Germinal center (tissue), 1 donor: ENCODE measurements around the gene ANGPTL4.
"Not testable (repeated sequence)": the region's sequence is repeated elsewhere in the genome, so short reads cannot be mapped to it uniquely, and the experiment has no call there.

Experiments
- DNase-seq: peaks from one replicate; pipeline ENCODE4 v3.0.0; 2012; ENCODE audit warnings: mixed read lengths, low spot score

Gene ANGPTL4

GRCh38 chr19:8334458-8335342, 29.3 kb upstream of the ANGPTL4 start:
- peak; percentile 51 for DNase-seq

- peak; percentile 47 for DNase-seq
Measured at GRCh38 chr19:8335343-8336071, 28.4 kb upstream of the ANGPTL4 start.

- no peak for DNase-seq
Measured at GRCh38 chr19:8336072-8336569, 27.8 kb upstream of the ANGPTL4 start.

- DNase-seq = no peak
Measured at GRCh38 chr19:8336660-8337059, 27.3 kb upstream of the ANGPTL4 start.

GRCh38 chr19:8337728-8338127, 26.2 kb upstream of the ANGPTL4 start:
- no peak for DNase-seq

- DNase-seq = no peak
Measured at GRCh38 chr19:8338835-8339234, 25.1 kb upstream of the ANGPTL4 start.

GRCh38 chr19:8340341-8341096, 23.4 kb upstream of the ANGPTL4 start:
- no peak for DNase-seq

GRCh38 chr19:8341504-8341903, 22.5 kb upstream of the ANGPTL4 start:
- DNase-seq = not testable (repeated sequence)

GRCh38 chr19:8342316-8342683, 21.7 kb upstream of the ANGPTL4 start:
- no peak for DNase-seq

- peak; percentile 97 for DNase-seq
Measured at GRCh38 chr19:8342684-8343482, 21.1 kb upstream of the ANGPTL4 start, which contains the start of gene KANK3. KANK3 (minus strand) TSS chr19:8343262; CDS start chr19:8337828, 5,434 bp downstream.

- DNase-seq = no peak
Measured at GRCh38 chr19:8343483-8343844, 20.5 kb upstream of the ANGPTL4 start.

GRCh38 chr19:8349629-8350372, 14.2 kb upstream of the ANGPTL4 start:
- not testable (repeated sequence) for DNase-seq

- no peak for DNase-seq
Measured at GRCh38 chr19:8352134-8352827, 11.7 kb upstream of the ANGPTL4 start.

- DNase-seq = not testable (repeated sequence)
Measured at GRCh38 chr19:8352845-8353244, 11.1 kb upstream of the ANGPTL4 start.

- no peak for DNase-seq
Measured at GRCh38 chr19:8355631-8356402, 8.1 kb upstream of the ANGPTL4 start.

GRCh38 chr19:8357007-8357521, 6.9 kb upstream of the ANGPTL4 start:
- no peak for DNase-seq

- DNase-seq = no peak
Measured at GRCh38 chr19:8358948-8359347, 5.0 kb upstream of the ANGPTL4 start.

- DNase-seq = no peak
Measured at GRCh38 chr19:8360196-8360595, 3.8 kb upstream of the ANGPTL4 start.
